SK-N-SH (cell line): ENCODE data around the gene ZAR1L. TPM values are rescaled to one million over a fixed set of nuclear protein-coding genes. Genes with fewer than 3 reads are reported as not detected.

ENCODE experiments used
- CTCF ChIA-PET: fragments of 300-600, 350-600 bp; formaldehyde crosslinking; extraction: SDS; loops from one replicate; lab custom pipeline; 2021; lab: Yijun Ruan, JAX
- POLR2A ChIA-PET: fragments of 350-600 bp; sonication (Branson Sonifier 250); formaldehyde crosslinking; extraction: SDS; loops from one replicate; lab custom pipeline; 2020; ENCODE audit warnings: antibody characterized with exemption, inconsistent platforms; lab: Yijun Ruan, JAX
- DNase-seq: peaks from one replicate; pipeline ENCODE4 v3.0.0; 2012
- H2AFZ ChIP-seq: fragments of 200-600 bp; sonication (generic); 2 replicates; pipeline ENCODE4 v1.8.1; 2016; ENCODE audit warnings: antibody characterized with exemption, mild to moderate bottlenecking, low read depth
- H3F3A ChIP-seq: fragments of 200-600 bp; sonication (generic); replicated peaks from 2 replicates; pipeline ENCODE3; 2016; ENCODE audit warnings: antibody characterized with exemption, mild to moderate bottlenecking; ENCODE audit not compliant: insufficient read depth
- H3K27ac ChIP-seq, 2 experiments: fragments of 200-500 bp in 1 of 2; fragments of 200-600 bp in 1 of 2; sonication (Bioruptor generic) in 1 of 2; sonication (generic), shearing (Covaris generic) in 1 of 2; 2 replicates each; pipeline versions ENCODE4 v1.5.1 to v1.6.1; 2014 to 2016; ENCODE audit warnings: low read depth in 2 of 2, inconsistent platforms in 1 of 2, low read length in 1 of 2, mild to moderate bottlenecking in 1 of 2, mixed read lengths in 1 of 2
- H3K27me3 ChIP-seq: fragments of 200-600 bp; sonication (generic), shearing (Covaris generic); 2 replicates; pipeline ENCODE4 v1.6.1; 2016; ENCODE audit warnings: mixed run types; ENCODE audit not compliant: insufficient read depth
- H3K36me3 ChIP-seq, 2 experiments: fragments of 200-500 bp in 1 of 2; fragments of 200-600 bp in 1 of 2; sonication (Bioruptor generic) in 1 of 2; sonication (generic) in 1 of 2; replicated peaks in 1 of 2; 2 replicates each; pipeline versions ENCODE3 to v1.5.1; 2014 to 2016; ENCODE audit warnings: low read length in 1 of 2, mild to moderate bottlenecking in 1 of 2; ENCODE audit not compliant: insufficient read depth in 2 of 2, control insufficient read depth in 1 of 2
- H3K4me1 ChIP-seq, 2 experiments: fragments of 200-500 bp in 1 of 2; fragments of 200-600 bp in 1 of 2; sonication (Bioruptor generic) in 1 of 2; sonication (generic), shearing (Covaris generic) in 1 of 2; 2 replicates each; pipeline versions ENCODE4 v1.5.1 to v1.6.1; 2014 to 2016; ENCODE audit warnings: low read depth in 1 of 2, low read length in 1 of 2, mixed run types in 1 of 2; ENCODE audit not compliant: insufficient read depth in 2 of 2, control insufficient read depth in 1 of 2
- H3K4me2 ChIP-seq: fragments of 200-600 bp; sonication (generic), shearing (Covaris generic); 2 replicates; pipeline ENCODE4 v1.6.1; 2017; ENCODE audit warnings: mixed run types
- H3K4me3 ChIP-seq, 2 experiments: fragments of 200-500 bp in 1 of 2; fragments of 200-600 bp in 1 of 2; sonication (Bioruptor generic) in 1 of 2; sonication (generic), shearing (Covaris generic) in 1 of 2; 2 replicates each; pipeline versions ENCODE4 v1.5.1 to v1.8.1; 2014 to 2016; ENCODE audit warnings: low read depth in 2 of 2, inconsistent platforms in 1 of 2, low read length in 1 of 2, mild to moderate bottlenecking in 1 of 2, mixed read lengths in 1 of 2, moderate library complexity in 1 of 2
- H3K79me2 ChIP-seq: fragments of 200-600 bp; sonication (generic); 2 replicates; pipeline ENCODE4 v1.8.1; 2017; ENCODE audit warnings: mild to moderate bottlenecking; ENCODE audit not compliant: insufficient read depth
- H3K9ac ChIP-seq: fragments of 200-600 bp; sonication (generic); 2 replicates; pipeline ENCODE4 v1.6.1; 2017; ENCODE audit warnings: mixed run types
- H3K9me2 ChIP-seq: fragments of 200-600 bp; sonication (generic); 2 replicates; pipeline ENCODE4 v1.6.1; 2017; ENCODE audit warnings: mixed run types
- H3K9me3 ChIP-seq: fragments of 200-600 bp; sonication (generic); 2 replicates; pipeline ENCODE4 v1.6.1; 2017; ENCODE audit warnings: mixed run types, mild to moderate bottlenecking, moderate library complexity
- H4K20me1 ChIP-seq: fragments of 200-600 bp; sonication (generic); 2 replicates; pipeline ENCODE4 v1.6.1; 2017; ENCODE audit warnings: mild to moderate bottlenecking, mixed run types; ENCODE audit not compliant: insufficient read depth
- CTCF ChIP-seq: fragments of 200-600 bp; sonication (generic); IDR thresholded peaks from 2 replicates; pipeline ENCODE4 v1.6.1; 2017; ENCODE audit warnings: antibody characterized with exemption, mild to moderate bottlenecking, moderate library complexity
- FOXJ3 ChIP-seq: sonication (generic); formaldehyde crosslinking; IDR thresholded peaks from 2 replicates; pipeline ENCODE4 v1.5.1; 2020; ENCODE audit warnings: mild to moderate bottlenecking, missing genetic modification reagents
- GABPA ChIP-seq: IDR thresholded peaks from 2 replicates; pipeline ENCODE4 v1.4.0; 2012; ENCODE audit warnings: low read depth, mild to moderate bottlenecking
- JUND ChIP-seq: IDR thresholded peaks from 2 replicates; pipeline ENCODE4 v1.4.0; 2012
- MEF2A ChIP-seq: IDR thresholded peaks from 2 replicates; pipeline ENCODE4 v1.4.0; 2012; ENCODE audit warnings: low read depth, borderline replicate concordance
- NFIC ChIP-seq: IDR thresholded peaks from 2 replicates; pipeline ENCODE4 v1.4.0; 2012; ENCODE audit warnings: borderline replicate concordance
- NRF1 ChIP-seq: IDR thresholded peaks from 2 replicates; pipeline ENCODE4 v1.6.1; 2012; ENCODE audit warnings: low read depth, mild to moderate bottlenecking, low read length
- PBX3 ChIP-seq: IDR thresholded peaks from 2 replicates; pipeline ENCODE4; 2012
- REST ChIP-seq: IDR thresholded peaks from 2 replicates; pipeline ENCODE4 v1.6.1; 2012; ENCODE audit warnings: mild to moderate bottlenecking, low read depth, low read length, moderate library complexity
- RXRA ChIP-seq: IDR thresholded peaks from 2 replicates; pipeline ENCODE4 v1.4.0; 2012; ENCODE audit warnings: low read depth, mild to moderate bottlenecking, borderline replicate concordance
- SIN3A ChIP-seq: IDR thresholded peaks from 2 replicates; pipeline ENCODE4 v1.6.1; 2012; ENCODE audit warnings: low read depth, mild to moderate bottlenecking, low read length, moderate library complexity, borderline replicate concordance
- WGBS: methylation state at CpG from one replicate; pipeline ENCODE4 v1.1.6; 2017; ENCODE audit warnings: low lambda C conversion rate; 5-methylcytosine and 5-hydroxymethylcytosine counted together
- polyA plus RNA-seq, 3 experiments: library from polyadenylated mRNA; depleted of rRNA; stranded (reverse); fragments of >200 nt; gene quantifications; 2 replicates each; pipeline ENCODE4 v1.2.3, GENCODE V29; 2012

The ZAR1L gene
- polyA plus RNA-seq, 1 of the 3 experiments (the other 2 are of a cell fraction), result 0.07 TPM

- H3K4me2 ChIP-seq, result no peak overlapping the region
- CTCF ChIA-PET, result no interaction called here
- H3K79me2 ChIP-seq, result no peaks in the 10 kb centered on the region
- no peak for DNase-seq
- H2AFZ ChIP-seq, result no peak overlapping the region
- H3K9me3 ChIP-seq, result no peaks in the 10 kb centered on the region
- H4K20me1 ChIP-seq, result no peaks in the 10 kb centered on the region
- no peak overlapping the region for H3K4me3 ChIP-seq
- no peaks in the 10 kb centered on the region for H3K4me1 ChIP-seq
- 89% methylated on average over 4 of the region's 4 CpGs for WGBS
- POLR2A ChIA-PET, result no interaction called here
- no peaks in the 10 kb centered on the region for H3F3A ChIP-seq
- H3K9ac ChIP-seq, result no peak overlapping the region
- TF ChIP-seq SIN3A (no peak), FOXJ3 (CRISPR knock-in tag) (no peak), PBX3 (no peak), JUND (no peak), MEF2A (no peak), NFIC (no peak), REST (no peak), RXRA (no peak), NRF1 (no peak)
- no peaks in the 10 kb centered on the region for H3K36me3 ChIP-seq
- no peaks in the 10 kb centered on the region for H3K27me3 ChIP-seq
- no peaks in the 10 kb centered on the region for H3K9me2 ChIP-seq
- no peak overlapping the region for H3K27ac ChIP-seq
Measured at GRCh38 chr13:32272021-32272683, 43.0 kb downstream of the ZAR1L start.

- peaks cover 0 to 2% of the 10 kb centered on the region in 2 experiments; a peak in 2 of 4 replicates for H3K4me1 ChIP-seq
Measured at GRCh38 chr13:32267836-32268439, 47.2 kb downstream of the ZAR1L start.

More at GRCh38 chr13:32267836-32268439, 47.2 kb downstream of the ZAR1L start:
- no peaks in the 10 kb centered on the region for H3K9me3 ChIP-seq
- H3K9ac ChIP-seq, result no peak overlapping the region
- H3K4me3 ChIP-seq, result no peak overlapping the region
- no peaks in the 10 kb centered on the region for H3K79me2 ChIP-seq
- POLR2A ChIA-PET, result no interaction called here
- no peaks in the 10 kb centered on the region for H4K20me1 ChIP-seq
- no peaks in the 10 kb centered on the region for H3K9me2 ChIP-seq
- no peak for DNase-seq
- H2AFZ ChIP-seq, result no peak overlapping the region
- H3K27ac ChIP-seq, result no peak overlapping the region
- peak; percentile 42 for TF ChIP-seq CTCF
- TF ChIP-seq GABPA, result no peak
- TF ChIP-seq, all 33 proteins: peak for 1
- WGBS, result 80% methylated on average over 7 of the region's 7 CpGs
- no peak overlapping the region for H3K4me2 ChIP-seq
- H3K36me3 ChIP-seq, result no peaks in the 10 kb centered on the region
- peaks cover 2% of the 10 kb centered on the region for H3F3A ChIP-seq
- CTCF ChIA-PET, result interaction anchor here (1.1 to 2.2 kb wide), 4 partner anchors 8 to 383 kb away, joined by 3 to 7 read pairs (median 6); no protein-coding TSS in a partner anchor
- no peaks in the 10 kb centered on the region for H3K27me3 ChIP-seq
